GM19043 (cell line): Measurements from ENCODE around the gene ZSCAN1.

ENCODE experiments used
- ATAC-seq: cut with Tn5 transposase; IDR thresholded peaks from one replicate; pipeline ENCODE4 v1.9.1; 2021; ENCODE audit warnings: low read depth; ENCODE audit not compliant: unreplicated experiment

The ZSCAN1 gene

DNA sequence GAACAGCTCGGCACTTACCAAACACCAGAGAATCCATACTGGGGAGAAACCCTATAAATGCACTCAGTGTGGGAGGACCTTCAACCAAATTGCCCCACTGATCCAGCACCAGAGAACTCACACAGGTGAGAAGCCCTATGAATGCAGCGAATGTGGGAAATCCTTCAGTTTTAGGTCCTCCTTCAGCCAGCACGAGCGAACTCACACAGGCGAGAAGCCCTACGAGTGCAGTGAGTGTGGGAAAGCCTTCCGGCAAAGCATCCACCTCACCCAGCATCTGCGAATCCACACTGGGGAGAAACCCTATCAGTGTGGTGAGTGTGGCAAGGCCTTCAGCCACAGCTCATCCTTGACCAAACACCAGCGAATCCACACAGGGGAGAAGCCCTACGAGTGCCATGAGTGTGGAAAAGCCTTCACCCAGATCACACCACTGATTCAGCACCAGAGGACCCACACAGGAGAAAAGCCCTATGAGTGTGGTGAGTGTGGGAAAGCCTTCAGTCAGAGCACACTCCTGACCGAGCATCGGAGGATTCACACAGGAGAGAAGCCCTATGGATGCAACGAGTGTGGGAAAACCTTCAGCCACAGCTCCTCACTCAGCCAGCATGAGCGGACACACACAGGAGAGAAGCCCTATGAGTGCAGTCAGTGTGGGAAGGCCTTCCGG lies 33.6 kb downstream of the ZSCAN1 start:
- ATAC-seq = no peak

DNA sequence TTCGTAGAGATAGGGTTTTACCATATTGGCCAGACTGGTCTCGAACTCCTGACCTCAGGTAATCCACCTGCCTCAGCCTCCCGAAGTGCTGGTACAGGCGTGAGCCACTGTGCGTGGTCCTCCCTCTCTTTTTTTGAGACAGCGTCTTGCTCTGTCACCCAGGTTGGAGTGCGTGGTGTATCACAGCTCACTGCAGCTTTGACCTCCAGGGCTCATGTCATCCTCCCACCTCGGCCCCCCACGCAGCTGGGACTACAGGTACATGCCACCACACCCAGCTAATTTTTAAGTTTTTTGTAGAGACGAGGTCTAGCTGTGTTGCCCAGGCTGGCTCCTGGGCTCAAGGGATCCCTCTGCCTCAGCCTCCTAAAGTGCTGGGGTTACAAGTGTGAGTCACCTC lies 46.0 kb downstream of the ZSCAN1 start:
- ATAC-seq = no peak

DNA sequence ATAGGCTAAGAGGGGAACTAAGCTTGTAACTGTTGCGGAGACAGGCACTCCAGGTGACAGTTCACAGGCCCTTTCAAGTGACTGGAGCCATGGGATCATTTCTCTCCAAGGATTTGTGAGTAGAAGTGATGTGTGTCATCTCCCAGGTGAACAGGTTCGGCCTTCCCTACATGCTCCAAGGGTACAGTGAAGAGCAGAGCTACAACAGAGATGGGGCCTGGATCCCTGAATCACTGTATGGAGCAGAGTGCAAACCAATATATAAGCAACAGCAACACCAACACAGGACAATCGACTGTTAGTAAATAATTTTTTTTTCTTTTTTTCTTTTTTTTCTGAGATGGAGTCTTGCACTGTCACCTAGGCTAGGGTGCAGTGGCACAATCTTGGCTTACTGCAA lies 49.2 kb downstream of the ZSCAN1 start:
- no peak for ATAC-seq

DNA sequence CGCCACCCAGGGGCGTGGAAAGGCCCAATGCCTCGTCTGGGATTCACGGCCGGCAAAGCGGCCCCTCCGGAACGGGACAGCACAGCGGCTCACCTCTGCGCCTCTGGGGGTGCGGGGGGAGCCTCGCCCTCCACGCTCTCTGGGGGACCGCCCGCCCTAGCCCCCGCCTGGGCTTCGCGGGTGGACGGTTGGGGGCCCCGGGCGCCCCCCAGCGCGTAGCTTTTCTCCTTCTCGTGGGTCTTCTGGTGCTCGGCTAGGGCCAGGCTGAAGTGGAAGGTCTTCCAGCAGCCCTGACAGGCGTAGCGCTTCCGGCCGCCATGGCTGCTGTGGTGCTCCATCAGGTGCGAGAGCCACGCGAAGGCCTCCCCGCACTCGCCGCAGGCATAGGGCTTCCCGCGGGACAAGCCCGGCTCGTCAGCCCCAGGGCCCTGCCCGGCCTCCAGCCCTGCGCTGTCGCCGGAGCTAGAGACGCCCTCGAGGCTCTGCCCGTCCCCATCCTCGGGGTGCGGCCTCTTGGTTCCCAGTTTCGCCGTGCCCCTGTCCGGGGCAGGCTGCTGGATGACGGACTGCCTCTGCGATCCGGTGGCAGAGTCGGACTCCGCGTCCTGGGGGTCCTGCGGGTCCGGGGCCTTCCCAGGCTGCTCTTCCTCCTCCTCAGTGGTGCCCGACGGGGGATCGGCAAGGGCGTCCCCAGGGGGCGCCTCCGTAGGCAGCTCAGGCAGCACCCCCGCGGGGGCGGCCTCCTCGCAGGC lies 50.9 kb downstream of the ZSCAN1 start:
- no peak for ATAC-seq

DNA sequence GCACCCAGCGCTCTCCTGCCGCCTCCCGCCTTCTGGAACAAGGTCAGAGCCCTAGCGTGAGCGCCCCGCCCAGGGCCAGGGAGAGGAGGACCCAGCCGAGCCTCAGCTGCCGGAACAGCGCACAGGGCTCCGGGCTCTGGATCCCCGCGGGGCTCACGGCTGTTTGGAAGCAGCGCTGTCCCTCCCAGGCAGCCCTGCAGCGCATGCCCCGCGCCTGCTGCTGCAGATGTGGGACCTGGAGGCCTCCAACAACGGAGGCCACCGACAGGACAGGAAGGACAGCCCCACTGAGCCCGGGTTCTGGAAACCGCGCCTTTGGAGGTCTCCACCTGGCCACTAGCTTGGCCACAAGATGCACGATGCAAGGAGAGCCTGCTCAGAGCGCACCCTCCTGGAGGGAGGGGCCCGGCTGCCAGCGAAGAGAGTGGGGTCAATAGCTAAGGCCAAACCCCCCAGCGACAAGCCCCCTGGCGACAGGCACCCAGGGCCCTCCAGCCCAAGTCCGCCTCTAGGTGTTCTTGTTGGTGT lies 51.6 kb downstream of the ZSCAN1 start:
- no peak for ATAC-seq

DNA sequence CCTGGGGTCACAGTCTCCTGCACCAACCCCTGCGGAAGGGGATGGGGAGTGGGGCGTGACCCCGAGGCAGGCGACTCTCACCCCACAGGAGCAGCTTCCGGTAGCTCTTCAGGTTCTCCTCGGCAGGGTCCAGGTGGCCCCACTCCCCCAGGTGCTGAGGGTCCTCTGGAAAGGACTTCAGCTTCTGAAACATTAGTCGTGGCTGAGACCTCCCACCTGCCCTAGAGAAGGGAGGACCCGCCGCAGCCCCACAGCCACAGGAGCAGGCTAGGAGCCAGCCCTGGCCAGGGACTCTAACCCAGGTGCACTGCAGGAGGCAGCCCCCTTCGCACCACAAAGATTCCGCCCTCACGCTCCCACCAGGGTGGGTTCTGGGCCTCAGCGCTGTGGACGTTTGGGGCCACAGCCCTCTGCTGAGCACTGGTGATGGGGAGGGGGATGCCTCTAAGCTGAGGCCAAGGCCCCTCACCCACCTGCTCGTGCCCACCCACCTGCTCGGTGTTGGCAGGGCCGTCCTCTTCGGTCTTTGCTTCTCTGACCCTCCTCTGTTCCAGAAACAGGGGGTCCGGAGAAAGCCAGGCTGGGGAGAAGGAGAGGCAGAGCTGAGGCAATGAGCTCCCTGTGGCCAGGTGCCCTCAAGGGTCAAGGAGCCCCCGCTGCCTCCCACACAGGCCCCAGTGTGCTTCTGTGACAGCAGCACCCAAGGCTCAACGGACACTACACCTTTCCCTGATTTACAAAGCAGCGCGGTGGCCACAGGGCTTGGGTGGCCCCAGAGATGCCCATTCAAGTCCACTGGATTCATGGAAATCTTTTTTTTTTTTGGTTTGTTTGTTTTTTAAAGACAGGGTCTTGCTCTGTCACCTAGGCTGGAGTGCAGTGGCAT lies 53.2 kb downstream of the ZSCAN1 start:
- ATAC-seq = no peak

DNA sequence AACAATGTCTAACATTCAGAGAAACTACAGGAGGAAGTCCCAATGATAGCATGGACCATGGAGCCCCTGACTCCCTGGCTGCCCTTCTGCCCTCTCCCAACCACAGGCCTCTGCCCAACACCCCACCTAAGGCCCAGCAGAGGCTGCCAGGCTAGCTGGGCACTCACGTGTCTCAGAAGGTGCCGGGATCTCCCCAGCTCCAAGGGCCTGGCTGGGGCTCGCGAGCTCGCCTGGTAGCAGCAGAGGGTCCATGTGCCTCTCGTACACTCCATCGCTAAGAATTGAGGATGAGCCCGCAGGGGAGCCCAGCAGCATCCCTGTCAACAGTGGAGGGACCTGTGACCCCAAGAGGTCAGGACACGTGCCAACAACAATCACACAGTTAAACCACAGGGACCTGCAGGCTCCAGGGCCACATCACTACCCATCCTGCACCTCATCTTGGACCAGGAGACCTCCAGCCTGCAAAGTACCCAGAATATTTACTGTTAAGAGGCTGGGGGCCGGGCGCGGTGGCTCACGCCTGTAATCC lies 54.8 kb downstream of the ZSCAN1 start:
- ATAC-seq = no peak

DNA sequence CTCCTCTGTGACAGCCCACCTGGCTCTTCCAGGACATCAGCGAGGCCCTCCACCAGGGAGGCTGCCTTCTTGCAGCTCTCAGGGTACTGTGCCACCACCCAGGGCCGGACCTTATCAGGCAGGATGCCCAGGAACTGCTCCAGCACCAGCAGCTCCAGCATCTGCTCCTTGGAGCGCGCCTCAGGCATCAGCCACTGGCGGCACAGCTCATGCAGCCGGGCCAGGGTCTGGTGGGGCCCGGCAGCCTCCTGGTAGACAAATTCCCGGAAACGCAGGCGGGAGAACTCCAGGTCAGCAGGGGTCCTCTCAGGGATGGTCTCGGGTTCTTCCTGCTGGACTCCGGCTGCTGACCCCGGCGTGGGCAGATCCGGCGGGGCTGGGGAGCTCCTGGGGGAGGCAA lies 56.0 kb downstream of the ZSCAN1 start:
- ATAC-seq = no peak

DNA sequence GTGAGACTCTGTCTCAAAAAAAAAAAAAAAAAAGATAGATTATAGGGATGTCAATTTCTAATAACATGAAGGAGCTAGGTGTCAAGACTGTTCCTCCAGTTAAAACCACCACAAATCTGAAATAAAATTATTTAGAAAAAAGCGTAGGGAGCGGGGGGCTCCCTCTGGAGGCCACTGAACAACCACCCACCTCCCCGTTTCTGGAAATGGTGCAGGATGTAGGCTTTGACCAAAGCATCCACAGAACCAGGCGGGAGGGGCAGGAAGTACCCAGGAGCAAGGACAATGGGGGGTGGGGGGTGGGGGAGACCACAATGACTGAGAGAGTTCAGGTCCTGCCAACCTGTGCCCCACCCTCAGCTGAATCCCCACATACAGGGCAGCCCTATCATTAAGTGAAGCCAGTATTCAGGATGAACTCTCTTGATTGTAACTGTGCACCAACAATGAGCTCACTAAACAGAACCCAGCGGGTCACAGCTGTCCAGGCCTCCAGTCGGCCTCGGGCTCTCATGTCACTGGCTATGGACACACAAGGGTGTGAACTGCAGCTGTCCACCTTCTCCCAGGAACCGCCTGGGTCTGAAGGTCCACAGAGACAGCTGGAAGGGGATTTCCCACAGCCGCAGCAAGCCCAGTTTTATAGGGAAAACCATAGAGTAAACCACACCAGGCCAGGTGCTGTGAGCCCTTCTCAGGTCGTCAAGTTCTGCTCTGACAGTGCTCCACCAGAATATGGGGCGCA lies 57.6 kb downstream of the ZSCAN1 start:
- ATAC-seq = no peak

DNA sequence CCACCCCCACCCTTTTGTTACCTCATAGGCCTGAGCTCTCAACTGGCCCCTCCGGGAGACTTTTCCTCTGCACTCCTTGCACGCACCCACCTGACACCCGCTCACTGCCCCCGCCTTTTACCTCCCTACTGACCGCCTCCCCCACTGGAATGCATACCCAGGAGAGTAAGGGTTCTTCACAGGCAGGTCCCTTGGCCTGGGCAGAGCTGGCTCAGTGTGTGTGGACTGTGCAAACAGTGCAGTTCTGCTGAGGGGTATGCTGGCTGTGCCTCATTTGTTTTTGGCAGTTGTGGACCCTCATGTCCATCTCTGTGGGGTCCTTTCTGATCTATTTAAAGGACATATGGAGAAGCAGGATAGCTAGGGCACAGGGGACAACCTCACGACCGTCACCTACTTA lies 59.2 kb downstream of the ZSCAN1 start:
- ATAC-seq = no peak

DNA sequence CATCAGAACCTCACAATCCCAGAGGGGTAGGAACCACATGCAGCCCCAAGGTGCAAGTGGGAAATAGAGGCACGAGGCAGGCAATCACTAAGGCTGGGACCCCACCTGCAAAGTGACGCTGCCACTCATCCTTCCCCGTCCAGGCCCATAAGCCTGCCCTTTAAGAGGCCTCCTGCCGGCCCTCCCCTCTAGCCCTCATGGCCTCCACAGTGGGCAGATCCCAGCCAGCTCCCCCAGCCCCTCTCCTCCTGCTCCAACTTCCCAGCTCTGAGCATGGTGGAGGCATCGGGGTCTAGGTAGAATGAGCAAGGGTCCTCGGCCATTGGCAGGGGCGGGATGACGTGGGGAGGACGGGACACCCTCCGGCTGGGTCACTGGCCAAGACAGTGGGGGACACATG lies 61.5 kb downstream of the ZSCAN1 start:
- no peak for ATAC-seq

DNA sequence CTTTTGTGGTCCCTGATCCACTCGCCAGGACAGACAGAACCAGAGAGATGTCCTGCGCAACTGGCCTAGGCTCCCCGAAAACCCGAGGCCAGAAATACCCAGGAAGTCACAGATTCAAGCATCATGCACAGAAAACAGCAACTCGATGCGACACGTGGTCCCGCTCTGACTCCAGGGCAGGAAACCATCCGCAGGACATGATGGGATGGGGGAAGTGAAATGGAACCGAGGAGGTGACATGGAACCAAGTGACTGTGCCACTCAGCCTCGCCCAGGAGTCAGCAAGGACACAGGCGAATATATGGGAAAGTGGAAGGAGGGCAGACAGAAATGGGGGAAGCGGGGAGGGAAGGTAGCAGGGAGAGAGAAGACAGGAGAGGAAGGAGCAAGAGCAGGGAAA lies 63.1 kb downstream of the ZSCAN1 start:
- no peak for ATAC-seq

DNA sequence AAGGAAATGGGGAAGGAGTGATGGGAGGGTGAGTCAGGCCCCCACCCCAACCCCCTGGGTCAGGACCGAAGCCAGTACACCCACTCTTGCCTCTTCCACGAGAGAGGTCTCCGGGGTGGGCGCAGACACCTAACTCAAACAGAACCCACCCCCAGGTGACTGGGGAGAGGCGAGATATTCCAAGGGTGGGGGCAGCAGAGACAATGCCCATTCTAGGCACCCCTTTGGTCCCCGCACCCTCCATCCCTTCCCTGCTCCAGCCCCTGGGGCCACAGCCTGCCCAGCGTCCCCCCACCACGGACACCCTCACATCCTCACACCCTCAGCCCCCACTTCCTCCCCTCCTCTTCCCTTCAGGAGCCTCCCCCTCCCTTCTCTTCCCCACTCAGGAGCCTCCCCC lies 63.5 kb downstream of the ZSCAN1 start:
- ATAC-seq = no peak

DNA sequence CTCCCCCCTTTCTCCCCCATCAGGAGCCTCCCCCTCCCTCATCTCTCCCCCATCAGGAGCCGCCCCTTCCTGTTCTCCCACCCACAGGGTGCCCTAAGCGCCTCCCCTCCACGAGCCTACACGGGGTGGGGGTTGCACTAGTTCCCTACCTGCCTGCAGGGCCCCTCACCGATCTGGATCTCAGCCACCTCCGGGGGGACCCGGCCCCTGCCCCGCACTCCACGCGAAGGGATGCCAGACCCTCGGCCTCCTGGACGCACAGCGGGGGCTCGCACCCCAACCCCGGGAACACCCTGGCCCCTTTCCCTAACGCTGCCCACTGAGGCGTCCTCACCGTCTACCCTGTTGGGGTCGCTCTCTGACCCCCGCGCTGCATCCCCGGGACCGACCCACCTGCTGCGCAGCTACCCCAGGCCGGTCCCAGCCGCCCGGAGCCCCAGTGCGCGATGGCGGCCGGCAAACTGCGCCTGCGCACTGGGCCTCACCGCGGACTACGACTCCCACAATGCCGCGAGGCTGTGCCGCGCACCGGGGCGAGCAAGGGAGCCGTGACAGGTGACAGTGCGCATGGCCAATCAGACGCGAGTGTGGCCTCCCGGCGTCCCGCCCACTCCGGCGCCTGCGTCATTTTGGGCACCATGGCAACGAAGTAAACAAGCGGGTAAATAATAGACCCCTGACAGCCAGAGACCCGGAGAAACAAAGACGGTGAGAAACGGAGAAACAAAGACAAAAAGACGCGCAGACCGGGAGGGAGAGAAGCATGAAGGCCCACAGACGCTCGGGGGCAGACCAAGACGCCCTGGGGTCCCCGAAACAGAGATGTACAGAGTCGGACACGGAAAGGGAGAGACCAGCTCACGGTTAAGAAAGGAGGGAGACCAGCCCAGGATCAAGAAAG lies 64.2 kb downstream of the ZSCAN1 start, which contains the start of gene ZSCAN18:
ZSCAN18 (minus strand) TSS at position 451 of the 901 bp plus-strand sequence. CDS start 7,964 bp downstream, outside the sequence.
- ATAC-seq = no peak

DNA sequence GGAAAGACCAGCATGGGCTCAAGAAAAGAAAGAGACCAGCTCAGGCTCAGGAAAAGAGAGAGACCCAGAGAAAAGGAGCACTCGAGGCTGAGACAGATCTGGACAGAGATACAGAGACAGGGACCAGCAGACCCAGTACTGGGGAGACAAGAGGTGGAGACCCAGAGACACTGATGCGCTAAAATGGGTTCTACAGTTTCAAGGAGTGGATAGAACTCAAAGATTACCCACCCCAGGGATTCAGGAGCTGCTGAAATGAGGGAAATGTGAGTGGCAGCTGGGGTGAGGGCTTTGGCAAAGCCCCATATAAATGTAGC lies 64.8 kb downstream of the ZSCAN1 start:
- ATAC-seq = no peak
